Activated CD4-positive, alpha-beta memory T cell treated with anti-CD3 and anti-CD28 coated beads, Interleukin-2, amount 10 ng/mL, durations not matched to agents 7 days and 5 days (primary cell): ENCODE results near the gene GPRC5D. TPM values are rescaled to one million over a fixed set of nuclear protein-coding genes. Genes with fewer than 3 reads are reported as not detected.

Experiments
- CTCF ChIA-PET: fragments of 350-600 bp; sonication (Branson Sonifier 250); formaldehyde crosslinking; loops from one replicate; lab custom pipeline; 2021; ENCODE audit warnings: antibody characterized with exemption, inconsistent platforms; lab: Charles Lee
- POLR2A ChIA-PET: fragments of 350-600 bp; sonication (Branson Sonifier 250); formaldehyde crosslinking; loops from one replicate; lab custom pipeline; 2021; ENCODE audit warnings: antibody characterized with exemption; lab: Charles Lee
- DNase-seq: peaks from one replicate; pipeline ENCODE4 v3.0.0-alpha.2; 2020
- H3K27ac Mint-ChIP-seq: one replicate; pipeline ENCODE4 v1.8.0; 2021; ENCODE audit warnings: mild to moderate bottlenecking, mixed read lengths
- H3K27me3 Mint-ChIP-seq: one replicate; pipeline ENCODE4 v1.8.0; 2021; ENCODE audit warnings: mixed read lengths
- H3K36me3 Mint-ChIP-seq: one replicate; pipeline ENCODE4 v1.8.0; 2021; ENCODE audit warnings: low read depth, mixed read lengths
- H3K4me1 Mint-ChIP-seq: one replicate; pipeline ENCODE4 v1.8.0; 2021; ENCODE audit warnings: mixed read lengths
- H3K4me3 Mint-ChIP-seq: one replicate; pipeline ENCODE4 v1.8.0; 2021; ENCODE audit warnings: mild to moderate bottlenecking, mixed read lengths
- H3K9me3 Mint-ChIP-seq: one replicate; pipeline ENCODE4 v1.8.0; 2021; ENCODE audit warnings: mixed read lengths
- total RNA-seq, 2 experiments: library from RNA; stranded (reverse); gene quantifications; one replicate each; pipeline ENCODE4 v1.2.3, GENCODE V29; 2021

Gene GPRC5D
- total RNA-seq, 2 experiments from 2014 or later = 0.73 to 1.6 TPM

DNA sequence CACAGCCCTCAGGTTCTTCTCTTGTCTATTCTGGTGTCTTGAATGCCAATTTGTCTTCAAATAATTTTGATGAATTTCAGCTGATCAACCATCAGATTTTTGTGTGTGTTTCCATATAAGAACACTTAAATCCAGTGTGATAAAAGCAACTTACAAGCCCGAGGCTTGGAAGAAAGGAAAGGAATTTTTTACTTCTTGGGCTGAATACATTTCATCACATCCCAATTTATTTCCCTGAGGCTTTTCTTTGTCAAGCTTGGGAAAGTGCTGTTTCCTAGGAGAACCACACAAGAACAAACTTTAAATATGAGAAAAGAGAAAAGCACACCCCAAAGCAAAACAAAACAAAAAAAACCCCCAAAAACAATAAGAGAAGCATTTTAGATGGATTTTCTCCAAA lies 26.6 kb downstream of the GPRC5D start:
- ChIA-PET CTCF (no interaction called here), POLR2A (no interaction called here)
- Mint-ChIP-seq H3K4me3 (no peak overlapping the region), H3K27ac (no peak overlapping the region), H3K4me1 (no peaks in the 10 kb centered on the region), H3K36me3 (no peaks in the 10 kb centered on the region), H3K9me3 (no peaks in the 10 kb centered on the region), H3K27me3 (peaks cover 9% of the 10 kb centered on the region)
- DNase-seq = no peak

DNA sequence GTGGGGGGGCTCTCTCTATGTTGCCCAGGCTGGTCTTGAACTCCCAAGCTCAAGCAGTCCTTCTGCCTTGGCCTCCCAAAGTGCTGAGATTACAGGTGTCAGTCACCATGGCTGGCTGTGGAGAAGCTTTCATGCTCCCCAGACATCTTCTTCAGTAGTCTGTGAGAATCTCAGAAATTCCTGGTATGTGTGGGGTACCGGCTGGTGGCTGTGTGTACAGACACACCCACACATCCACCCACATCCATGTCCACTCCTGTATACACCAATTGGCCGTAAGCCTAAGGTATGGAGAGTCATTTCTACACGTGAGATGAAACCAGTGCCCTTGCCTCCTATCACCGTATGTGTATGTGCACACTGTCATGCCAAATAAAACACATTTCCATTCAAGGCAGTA lies 27.8 kb downstream of the GPRC5D start:
- peaks cover 12% of the 10 kb centered on the region for H3K27me3 Mint-ChIP-seq
- DNase-seq = no peak

GRCh38 chr12:12922978-12923377 lies 29.0 kb downstream of the GPRC5D start:
- no peak for DNase-seq
- Mint-ChIP-seq H3K27me3 (peaks cover 15% of the 10 kb centered on the region), H3K9me3 (no peaks in the 10 kb centered on the region), H3K4me3 (no peak overlapping the region), H3K4me1 (no peaks in the 10 kb centered on the region), H3K36me3 (no peaks in the 10 kb centered on the region), H3K27ac (no peak overlapping the region)
- POLR2A ChIA-PET = no interaction called here
- CTCF ChIA-PET = no interaction called here

More for the DNA sequence above, 27.8 kb downstream of the GPRC5D start:
- Mint-ChIP-seq H3K4me3 (no peak overlapping the region), H3K36me3 (no peaks in the 10 kb centered on the region), H3K9me3 (no peaks in the 10 kb centered on the region), H3K4me1 (no peaks in the 10 kb centered on the region), H3K27ac (no peak overlapping the region)
- POLR2A ChIA-PET = no interaction called here
- CTCF ChIA-PET = no interaction called here

DNA sequence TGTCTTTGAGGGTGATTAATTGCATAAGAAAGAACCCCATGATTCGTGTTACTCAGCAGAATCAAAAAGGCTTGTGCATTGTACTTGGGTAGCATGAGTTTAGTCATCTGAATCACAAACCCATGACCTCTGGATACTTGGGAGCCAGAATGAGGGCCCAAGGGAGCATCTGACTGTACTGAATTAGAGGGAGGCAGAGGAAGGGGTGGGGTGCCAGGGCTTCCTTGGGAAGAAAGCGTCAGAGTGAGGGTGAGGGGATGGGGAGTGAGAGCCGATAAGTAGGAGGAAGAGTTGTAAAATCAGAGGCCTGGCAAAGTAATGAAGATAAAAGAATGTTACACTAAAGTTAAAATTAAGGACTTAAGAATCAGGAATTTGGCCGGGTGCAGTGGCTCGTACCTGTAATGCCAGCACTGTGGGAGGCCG lies 29.8 kb downstream of the GPRC5D start:
- no peak overlapping the region for H3K27ac Mint-ChIP-seq
- no peak for DNase-seq
- ChIA-PET POLR2A (no interaction called here), CTCF (interaction anchor here (1.0 kb wide), 1 partner anchor 290 kb away, joined by 3 read pairs; no protein-coding TSS in a partner anchor)
- no peaks in the 10 kb centered on the region for H3K9me3 Mint-ChIP-seq
- peaks cover 17% of the 10 kb centered on the region for H3K27me3 Mint-ChIP-seq
- no peaks in the 10 kb centered on the region for H3K4me1 Mint-ChIP-seq
- H3K36me3 Mint-ChIP-seq = no peaks in the 10 kb centered on the region
- no peak overlapping the region for H3K4me3 Mint-ChIP-seq

DNA sequence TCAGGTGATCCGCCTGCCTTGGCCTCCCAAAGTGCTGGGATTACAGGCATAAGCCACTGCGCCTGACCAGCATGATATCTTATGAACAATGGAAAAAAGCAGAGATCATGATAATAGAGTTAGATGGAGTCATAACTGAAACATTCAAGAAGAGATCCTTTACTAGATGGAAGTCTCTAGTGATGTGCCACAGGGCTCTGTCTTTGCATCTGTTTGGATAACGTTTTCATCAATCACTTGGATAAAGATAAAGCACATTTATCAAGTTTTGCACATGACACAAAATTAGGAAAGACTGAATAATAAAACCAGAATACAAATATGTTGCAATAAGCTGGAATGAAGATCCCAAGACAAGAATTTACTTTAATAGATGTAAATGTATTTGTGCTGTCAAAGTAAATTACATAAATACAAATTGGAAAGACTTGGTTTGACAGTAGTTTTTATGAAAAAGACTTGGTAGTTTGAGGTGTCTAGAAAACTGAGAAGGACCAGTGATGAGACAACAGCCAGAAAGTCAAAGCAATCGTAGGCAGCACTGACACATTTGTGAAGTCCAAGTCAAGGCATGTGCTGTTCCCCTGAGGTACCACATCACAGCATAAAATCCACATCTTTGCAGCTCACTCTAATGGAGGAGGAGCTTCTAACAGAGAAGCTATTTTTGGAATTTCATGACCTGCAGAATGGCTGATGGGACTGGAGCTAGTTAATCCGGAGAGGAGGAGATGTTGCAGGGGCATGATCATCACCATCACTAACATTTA lies 32.1 kb downstream of the GPRC5D start:
- Mint-ChIP-seq H3K4me3 (no peak overlapping the region), H3K36me3 (no peaks in the 10 kb centered on the region), H3K4me1 (peaks cover 10% of the 10 kb centered on the region), H3K9me3 (no peaks in the 10 kb centered on the region), H3K27me3 (peaks cover 21% of the 10 kb centered on the region), H3K27ac (no peak overlapping the region)
- CTCF ChIA-PET = no interaction called here
- no peak for DNase-seq
- POLR2A ChIA-PET = no interaction called here

DNA sequence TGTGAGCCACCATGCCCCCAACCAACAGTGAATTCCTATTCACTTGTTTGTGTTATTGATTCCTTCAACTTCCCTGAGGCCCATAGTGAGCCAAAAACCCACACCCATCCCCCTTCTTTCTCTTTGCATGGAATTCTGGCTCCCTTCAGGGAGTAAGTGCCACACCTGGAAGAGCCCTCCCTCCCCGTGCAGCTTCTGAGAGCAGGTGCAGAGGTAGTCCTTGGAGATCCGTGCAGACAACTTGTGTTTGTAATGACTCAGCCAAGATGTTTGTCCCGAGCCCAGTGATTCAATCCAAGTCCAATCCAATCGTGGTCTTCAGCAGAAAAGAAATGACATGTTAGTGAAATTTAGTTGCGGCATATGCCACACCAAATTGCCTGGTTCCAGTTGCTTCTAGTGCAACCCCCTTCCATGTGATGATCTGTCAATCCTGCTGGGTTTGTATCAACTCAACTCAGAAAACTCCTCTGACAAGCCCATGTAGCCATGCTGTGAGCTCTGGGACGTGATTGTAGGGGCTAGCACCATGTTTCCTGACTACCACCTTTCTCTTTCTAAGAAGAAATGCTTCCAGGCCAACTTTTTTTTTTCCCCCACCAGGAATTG lies 33.1 kb downstream of the GPRC5D start:
- CTCF ChIA-PET = interaction anchor here (1.0 kb wide), 2 partner anchors 131 to 293 kb away, joined by 3 read pairs; no protein-coding TSS in a partner anchor
- Mint-ChIP-seq H3K36me3 (no peaks in the 10 kb centered on the region), H3K4me3 (no peak overlapping the region), H3K27me3 (peaks cover 18% of the 10 kb centered on the region), H3K27ac (no peak overlapping the region), H3K4me1 (peaks cover 10% of the 10 kb centered on the region), H3K9me3 (no peaks in the 10 kb centered on the region)
- no peak for DNase-seq
- POLR2A ChIA-PET = no interaction called here

DNA sequence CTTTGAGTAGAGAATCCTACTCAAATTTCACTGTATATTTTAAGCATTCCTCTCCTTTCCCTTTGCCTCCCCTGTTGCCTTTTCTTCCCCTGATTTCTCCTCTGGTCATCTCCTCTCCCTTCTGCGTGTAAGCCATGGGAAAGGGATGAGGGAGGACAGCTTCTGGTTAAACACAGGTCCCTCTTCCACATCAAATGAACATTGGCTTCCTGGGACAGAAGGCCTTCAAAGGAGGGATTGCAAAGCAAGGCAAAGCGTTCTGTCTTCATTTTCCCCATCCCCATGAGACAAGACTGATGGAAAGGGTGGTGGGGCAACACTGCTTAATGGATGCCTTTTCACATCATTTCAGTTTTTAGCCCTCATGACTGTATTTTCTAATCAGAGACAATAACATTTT lies 34.5 kb downstream of the GPRC5D start:
- Mint-ChIP-seq H3K36me3 (no peaks in the 10 kb centered on the region), H3K9me3 (no peaks in the 10 kb centered on the region), H3K27ac (no peak overlapping the region), H3K4me1 (peaks cover 10% of the 10 kb centered on the region), H3K27me3 (peaks cover 18% of the 10 kb centered on the region), H3K4me3 (no peak overlapping the region)
- ChIA-PET CTCF (interaction anchor here (1.2 to 1.9 kb wide), 3 partner anchors 47 to 315 kb away, joined by 3 to 4 read pairs (median 3); no protein-coding TSS in a partner anchor), POLR2A (interaction anchor here (1.2 kb wide), 1 partner anchor 72 kb away, joined by 3 read pairs; no protein-coding TSS in a partner anchor)
- DNase-seq = no peak

- no peaks in the 10 kb centered on the region for H3K9me3 Mint-ChIP-seq
- H3K36me3 Mint-ChIP-seq = no peaks in the 10 kb centered on the region
- H3K27ac Mint-ChIP-seq = no peak overlapping the region
- H3K4me3 Mint-ChIP-seq = no peak overlapping the region
- H3K4me1 Mint-ChIP-seq = peaks cover 10% of the 10 kb centered on the region
- DNase-seq = peak; percentile 89
- CTCF ChIA-PET = interaction anchor here (0.5 to 3.6 kb wide), 35 partner anchors 10 to 493 kb away, joined by 3 to 36 read pairs (median 4); partner anchors contain the start of gene EMP1
- H3K27me3 Mint-ChIP-seq = peaks cover 18% of the 10 kb centered on the region
- POLR2A ChIA-PET = interaction anchor here (1.2 kb wide), 1 partner anchor 73 kb away, joined by 3 read pairs; no protein-coding TSS in a partner anchor
These were observed 35.6 kb downstream of the GPRC5D start for GRCh38 chr12:12916135-12916944.

DNA sequence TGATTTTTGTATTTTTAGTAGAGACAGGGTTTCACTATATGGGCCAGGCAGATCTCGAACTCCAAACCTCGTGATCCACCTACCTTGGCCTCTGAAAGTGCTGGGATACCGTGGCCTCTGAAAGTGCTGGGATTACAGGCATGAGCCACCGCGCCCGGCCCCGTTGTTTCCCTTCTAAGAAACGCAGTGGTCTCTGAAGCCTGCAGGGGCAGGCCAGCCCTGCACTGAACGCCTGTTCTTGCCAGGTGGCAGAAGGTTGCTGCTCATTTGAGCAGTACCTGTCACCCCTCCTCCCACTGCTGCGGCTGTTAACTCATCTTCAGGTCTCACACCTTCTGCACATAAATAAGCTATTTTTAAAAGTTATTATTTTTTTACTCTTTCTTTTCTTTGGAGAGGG lies 36.3 kb downstream of the GPRC5D start:
- peaks cover 18% of the 10 kb centered on the region for H3K27me3 Mint-ChIP-seq
- CTCF ChIA-PET = interaction anchor here (0.6 to 3.6 kb wide), 20 partner anchors 24 to 375 kb away, joined by 3 to 36 read pairs (median 5); partner anchors contain the start of gene EMP1
- no peaks in the 10 kb centered on the region for H3K9me3 Mint-ChIP-seq

DNA sequence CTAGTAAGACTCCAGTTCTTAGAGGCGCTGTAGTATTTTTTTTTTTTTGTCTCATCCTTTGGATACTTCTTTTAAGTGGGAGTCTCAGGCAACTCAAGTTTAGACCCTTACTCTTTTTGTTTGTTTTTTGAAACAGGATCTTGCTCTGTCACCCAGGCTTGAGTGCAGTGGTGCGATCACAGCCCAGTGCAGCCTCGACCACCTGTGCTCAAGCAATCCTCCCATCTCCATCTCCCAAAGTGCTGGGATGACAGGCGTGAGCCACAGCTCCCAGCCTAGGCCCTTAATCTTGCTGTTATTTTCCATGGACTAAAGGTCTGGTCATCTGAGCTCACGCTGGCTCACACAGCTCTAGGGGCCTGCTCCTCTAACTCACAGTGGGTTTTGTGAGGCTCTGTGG lies 39.3 kb downstream of the GPRC5D start:
- peaks cover 27% of the 10 kb centered on the region for H3K4me1 Mint-ChIP-seq
- H3K9me3 Mint-ChIP-seq = no peaks in the 10 kb centered on the region

More for the DNA sequence above, 36.3 kb downstream of the GPRC5D start:
- DNase-seq = no peak
- H3K36me3 Mint-ChIP-seq = no peaks in the 10 kb centered on the region
- H3K27ac Mint-ChIP-seq = no peak overlapping the region
- POLR2A ChIA-PET = no interaction called here
- H3K4me1 Mint-ChIP-seq = peaks cover 10% of the 10 kb centered on the region
- no peak overlapping the region for H3K4me3 Mint-ChIP-seq

GRCh38 chr12:12909995-12910420 lies 42.0 kb downstream of the GPRC5D start:
- H3K27me3 Mint-ChIP-seq = peaks cover 4% of the 10 kb centered on the region
- H3K4me3 Mint-ChIP-seq = no peak overlapping the region
- ChIA-PET POLR2A (interaction anchor here (0.7 kb wide), 1 partner anchor 96 kb away, joined by 3 read pairs; no protein-coding TSS in a partner anchor), CTCF (interaction anchor here (0.7 to 0.8 kb wide), 3 partner anchors 89 to 302 kb away, joined by 3 to 4 read pairs (median 3); no protein-coding TSS in a partner anchor)
- no peak for DNase-seq
- no peak overlapping the region for H3K27ac Mint-ChIP-seq
- H3K9me3 Mint-ChIP-seq = no peaks in the 10 kb centered on the region
- H3K4me1 Mint-ChIP-seq = peaks cover 17% of the 10 kb centered on the region
- no peaks in the 10 kb centered on the region for H3K36me3 Mint-ChIP-seq

More for the DNA sequence above, 39.3 kb downstream of the GPRC5D start:
- Mint-ChIP-seq H3K27ac (no peak overlapping the region), H3K4me3 (no peak overlapping the region), H3K27me3 (peaks cover 12% of the 10 kb centered on the region), H3K36me3 (no peaks in the 10 kb centered on the region)
- DNase-seq = no peak
- ChIA-PET POLR2A (no interaction called here), CTCF (no interaction called here)

GRCh38 chr12:12909228-12909994 lies 42.6 kb downstream of the GPRC5D start:
- CTCF ChIA-PET = interaction anchor here (0.6 to 0.7 kb wide), 3 partner anchors 79 to 121 kb away, joined by 3 to 4 read pairs (median 3); no protein-coding TSS in a partner anchor
- Mint-ChIP-seq H3K4me1 (peaks cover 17% of the 10 kb centered on the region), H3K9me3 (no peaks in the 10 kb centered on the region)

More at GRCh38 chr12:12909228-12909994, 42.6 kb downstream of the GPRC5D start:
- H3K36me3 Mint-ChIP-seq = no peaks in the 10 kb centered on the region
- no peak overlapping the region for H3K27ac Mint-ChIP-seq
- peaks cover 5% of the 10 kb centered on the region for H3K27me3 Mint-ChIP-seq
- no peak overlapping the region for H3K4me3 Mint-ChIP-seq
- no peak for DNase-seq
- POLR2A ChIA-PET = interaction anchor here (0.7 kb wide), 1 partner anchor 96 kb away, joined by 3 read pairs; no protein-coding TSS in a partner anchor
